Brain pericyte (primary cell): ENCODE data around the gene KCNK13.
"Not testable (repeated sequence)": the region's sequence is repeated elsewhere in the genome, so short reads cannot be mapped to it uniquely, and the experiment has no call there.

ENCODE experiments used
- DNase-seq: peaks from one replicate; pipeline ENCODE4 v3.0.0-alpha.2; 2012; ENCODE audit warnings: low read depth, low spot score

Gene KCNK13

GRCh38 chr14:90061685-90062126 lies at the start of gene KCNK13:
Gene KCNK13, plus strand, starts transcription at chr14:90061994. Its CDS starts 212 bp downstream, at chr14:90062206.
- DNase-seq = no peak

GRCh38 chr14:90017371-90017770 lies 44.4 kb upstream of the KCNK13 start:
- DNase-seq = no peak

DNA sequence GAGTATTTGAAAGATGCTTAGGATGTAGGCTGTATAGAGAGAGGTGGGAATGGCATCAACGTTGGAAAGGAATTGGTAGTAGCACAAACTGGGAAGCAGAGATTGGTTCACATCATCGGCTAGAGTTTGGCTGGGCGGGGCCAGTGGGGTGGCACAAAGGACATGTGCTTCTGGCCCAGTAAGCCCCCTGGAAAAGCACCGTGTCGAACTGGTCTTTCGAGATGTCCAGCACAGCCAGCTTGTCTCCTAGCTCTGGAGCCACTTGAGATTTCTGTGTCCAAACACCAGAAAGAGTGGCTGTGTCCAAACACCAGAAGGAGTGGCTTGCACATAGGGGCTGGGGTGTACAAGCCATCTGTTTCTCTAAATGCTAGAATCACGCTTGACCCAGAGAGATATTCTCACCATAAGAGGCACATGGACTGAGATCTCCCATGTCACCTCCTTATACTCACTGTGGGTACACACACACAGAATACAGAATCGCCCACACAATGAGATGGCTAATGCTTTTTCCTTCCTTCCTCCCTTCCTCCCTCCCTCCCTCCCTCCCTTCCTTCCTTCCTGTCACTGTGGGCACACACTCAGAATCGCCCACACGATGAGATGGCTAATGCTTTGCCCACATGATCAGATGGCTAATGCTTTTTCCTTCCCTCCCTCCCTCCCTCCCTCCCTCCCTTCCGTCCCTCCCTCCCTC lies 41.8 kb upstream of the KCNK13 start:
- no peak for DNase-seq

DNA sequence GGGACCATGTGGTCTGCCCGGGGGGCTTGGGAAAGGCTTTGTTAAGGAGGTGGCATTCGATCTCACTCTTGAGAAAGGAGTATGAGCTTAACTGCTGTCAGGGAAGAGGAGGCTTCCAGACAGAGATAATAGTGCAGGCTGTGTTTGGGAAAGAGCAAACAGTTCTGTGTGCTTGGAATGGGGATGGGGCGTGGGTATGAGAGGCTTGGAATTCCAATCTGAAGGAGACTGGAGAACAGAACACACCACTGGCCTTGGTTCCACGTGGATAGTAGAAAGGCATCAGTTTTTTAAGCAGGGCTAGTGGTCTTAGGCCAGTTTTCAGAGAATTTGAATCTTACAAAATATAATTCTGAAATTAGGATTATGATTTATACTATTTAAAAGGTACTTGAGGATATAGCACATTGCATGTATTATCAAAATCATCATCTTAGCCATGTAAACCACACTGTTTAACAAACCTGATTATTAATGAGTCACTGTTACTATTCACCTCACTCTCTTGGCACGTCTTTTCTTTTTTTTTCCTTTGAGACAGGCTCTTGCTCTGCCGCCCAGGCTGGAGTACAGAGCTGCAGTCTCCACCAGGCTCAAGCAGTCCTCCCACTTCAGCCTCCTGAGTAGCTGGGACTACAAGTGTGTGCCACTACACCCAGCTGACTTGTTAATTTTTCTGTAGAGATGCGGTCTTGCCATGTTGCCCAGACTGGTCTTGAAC lies 38.5 kb upstream of the KCNK13 start:
- no peak for DNase-seq

DNA sequence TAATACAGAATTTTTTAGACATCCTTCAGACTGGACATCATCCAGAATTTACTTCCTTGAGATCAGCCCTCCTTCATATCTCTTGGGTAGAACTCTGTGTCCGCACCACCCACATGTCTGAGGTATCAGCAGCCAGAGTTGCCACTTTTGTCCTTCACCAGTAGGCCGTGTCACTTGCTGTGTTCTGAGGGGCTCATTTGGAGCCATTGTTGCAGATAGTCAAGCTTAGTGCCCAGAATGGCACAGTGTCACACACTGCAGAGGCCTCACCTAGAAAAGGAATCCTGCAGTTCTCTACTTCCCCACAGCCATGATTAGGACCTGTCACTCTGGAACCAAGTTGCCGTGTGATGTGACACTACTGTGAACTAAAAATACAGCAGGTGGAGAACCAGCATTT lies 36.9 kb upstream of the KCNK13 start:
- no peak for DNase-seq

DNA sequence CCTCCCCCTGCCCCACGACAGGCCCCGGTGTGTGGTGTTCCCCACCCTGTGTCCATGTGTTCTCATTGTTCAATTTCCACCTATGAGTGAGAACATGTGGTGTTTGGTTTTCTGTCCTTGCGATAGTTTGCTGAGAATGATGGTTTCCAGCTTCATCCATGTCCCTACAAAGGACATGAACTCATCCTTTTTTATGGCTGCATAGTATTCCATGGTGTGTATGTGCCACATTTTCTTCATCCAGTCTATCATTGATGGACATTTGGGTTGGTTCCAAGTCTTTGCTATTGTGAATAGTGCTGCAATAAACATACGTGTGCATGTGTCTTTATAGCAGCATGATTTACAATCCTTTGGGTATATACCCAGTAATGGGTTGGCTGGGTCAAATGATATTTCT lies 35.2 kb upstream of the KCNK13 start:
- not testable (repeated sequence) for DNase-seq

DNA sequence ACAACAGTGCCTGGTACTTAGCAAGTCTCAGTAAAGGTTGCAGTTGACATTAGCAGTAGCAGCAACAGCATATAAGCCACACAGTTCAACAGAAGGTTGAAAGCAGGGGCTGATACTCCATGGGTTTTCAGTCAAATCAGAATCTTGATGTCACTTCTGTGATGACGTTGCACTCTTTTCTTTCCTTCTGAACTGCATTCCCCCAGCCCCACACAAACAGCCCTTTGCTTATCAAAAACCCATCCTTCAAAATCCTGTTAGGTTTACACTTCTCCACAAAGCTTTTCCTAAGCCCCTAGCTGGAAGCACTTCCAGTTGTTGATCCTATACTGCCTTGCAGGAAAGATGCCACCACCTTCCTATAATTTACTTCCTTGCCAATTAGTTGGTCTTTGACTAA lies 34.0 kb upstream of the KCNK13 start:
- DNase-seq = no peak

- DNase-seq = no peak
Observed at GRCh38 chr14:90034156-90034555, 27.6 kb upstream of the KCNK13 start.

DNA sequence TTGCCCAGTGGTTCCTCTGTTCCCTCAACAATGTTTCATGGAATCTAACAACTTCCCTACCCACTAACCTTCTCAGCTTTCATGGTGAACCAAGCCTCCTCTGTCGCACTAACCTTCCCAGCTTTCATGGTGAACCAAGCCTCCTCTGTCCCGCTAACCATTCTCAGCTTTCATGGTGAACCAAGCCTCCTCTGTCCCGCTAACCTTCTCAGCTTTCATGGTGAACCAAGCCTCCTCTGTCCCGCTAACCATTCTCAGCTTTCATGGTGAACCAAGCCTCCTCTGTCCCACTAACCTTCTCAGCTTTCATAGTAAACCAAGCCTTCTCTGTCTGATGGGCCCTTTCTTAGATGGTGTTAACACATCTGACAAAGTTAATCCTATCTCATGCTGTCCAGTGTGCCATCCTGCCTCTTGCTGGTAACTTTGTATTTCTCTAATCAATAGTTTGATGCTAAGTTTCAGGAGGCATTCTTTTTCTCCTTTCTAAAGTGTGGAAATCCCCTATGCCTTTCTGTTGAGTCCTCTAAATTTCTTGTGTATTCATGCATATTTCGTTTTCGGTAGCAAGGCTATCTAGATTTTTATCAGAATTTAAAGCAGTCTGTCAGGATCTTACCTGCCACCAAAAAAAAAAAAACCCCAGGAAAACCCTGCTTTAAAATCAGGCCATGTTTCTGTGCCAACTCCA lies 26.8 kb upstream of the KCNK13 start:
- no peak for DNase-seq

- DNase-seq = no peak
Observed at GRCh38 chr14:90039253-90040010, 22.4 kb upstream of the KCNK13 start.

DNA sequence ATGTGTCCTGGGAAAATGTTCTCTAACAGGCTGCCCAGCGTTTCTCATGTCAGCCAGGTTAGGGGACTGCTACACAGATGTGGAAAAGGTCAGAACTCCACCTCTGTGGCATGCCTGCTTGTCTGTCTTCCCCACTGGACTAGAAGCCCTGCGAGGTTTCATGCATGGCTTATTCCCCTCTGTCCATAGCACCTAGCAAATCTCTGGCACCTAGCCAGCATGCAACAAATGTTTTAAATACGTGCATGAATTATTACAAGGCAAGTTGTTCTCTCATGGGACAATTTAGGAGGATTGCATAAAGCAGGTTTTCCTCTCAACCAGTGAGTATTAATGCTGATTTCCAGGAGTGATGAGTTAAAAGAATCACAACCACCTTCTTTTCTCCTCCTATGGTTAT lies 21.4 kb upstream of the KCNK13 start:
- DNase-seq = no peak

DNA sequence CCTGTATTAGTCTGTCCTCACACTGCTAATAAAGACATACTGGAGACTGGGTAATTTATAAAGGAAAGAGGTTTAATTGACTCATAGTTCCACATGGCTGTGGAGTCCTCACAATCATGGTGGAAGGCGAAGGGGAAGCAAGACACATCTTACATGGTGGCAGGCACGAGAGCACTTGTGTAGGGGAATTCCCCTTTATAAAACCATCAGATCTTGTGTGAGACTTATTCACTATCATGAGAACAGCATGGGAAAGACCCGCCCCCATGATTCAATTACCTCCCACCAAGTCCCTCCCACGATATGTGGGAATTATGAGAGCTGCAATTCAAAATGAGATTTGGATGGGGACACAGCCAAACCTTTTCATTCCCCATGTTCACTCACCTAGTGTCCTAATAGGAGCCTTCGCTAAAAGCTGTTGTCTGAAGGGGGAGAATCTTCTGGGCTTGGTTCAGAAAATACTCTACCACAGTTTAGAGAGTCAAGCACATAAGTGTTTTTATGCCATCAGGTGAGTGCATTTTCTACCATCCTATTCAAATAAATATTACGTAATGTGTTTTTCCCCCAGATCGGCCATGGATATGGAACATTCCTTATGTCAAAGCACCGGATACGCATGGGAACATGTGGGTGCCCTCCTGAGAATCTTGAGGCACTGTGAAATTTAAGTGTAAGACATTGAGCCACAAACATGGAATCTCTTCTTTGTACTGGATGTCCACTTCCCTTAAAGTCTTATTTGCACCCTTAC lies 19.1 kb upstream of the KCNK13 start:
- DNase-seq = no peak

GRCh38 chr14:90045616-90046015 lies 16.2 kb upstream of the KCNK13 start:
- no peak for DNase-seq

DNA sequence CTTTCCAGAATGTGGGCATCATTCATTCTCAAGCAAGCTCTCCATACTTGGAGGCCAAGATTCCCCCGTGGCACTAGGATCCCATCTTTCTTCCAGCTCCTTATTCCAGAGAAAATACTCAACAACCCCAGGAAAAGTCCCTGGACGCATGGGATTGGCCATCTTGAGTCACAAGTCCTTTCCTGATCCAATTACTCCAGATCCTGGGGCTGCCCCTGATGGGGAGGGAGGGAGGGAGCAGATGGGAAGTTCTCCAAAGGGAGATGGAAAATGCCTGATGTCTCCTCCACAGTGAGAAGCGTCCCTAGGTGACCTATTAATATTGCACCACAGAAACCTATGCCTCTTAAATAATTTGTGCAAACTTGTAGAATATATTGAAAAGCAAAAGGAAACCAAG lies 12.4 kb upstream of the KCNK13 start:
- no peak for DNase-seq

DNA sequence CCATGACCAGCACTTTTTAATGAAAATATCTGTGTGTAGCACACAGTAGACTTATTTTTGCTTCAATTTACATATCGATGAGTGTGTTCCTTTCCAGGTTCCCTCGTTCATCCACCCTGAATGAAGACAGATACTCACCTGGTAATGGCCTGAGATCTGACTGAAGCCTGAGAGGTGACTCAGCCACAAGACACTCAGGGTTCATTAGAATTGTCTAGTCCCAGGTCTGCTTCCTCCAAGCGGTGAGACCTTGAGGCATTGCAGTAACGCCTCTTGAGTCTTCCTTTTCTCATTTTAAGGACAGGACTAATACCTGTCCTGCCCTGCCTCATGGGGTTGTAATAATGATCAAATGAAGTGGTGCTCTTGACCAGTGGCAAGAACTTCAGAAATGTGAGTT lies 11.5 kb upstream of the KCNK13 start:
- no peak for DNase-seq

DNA sequence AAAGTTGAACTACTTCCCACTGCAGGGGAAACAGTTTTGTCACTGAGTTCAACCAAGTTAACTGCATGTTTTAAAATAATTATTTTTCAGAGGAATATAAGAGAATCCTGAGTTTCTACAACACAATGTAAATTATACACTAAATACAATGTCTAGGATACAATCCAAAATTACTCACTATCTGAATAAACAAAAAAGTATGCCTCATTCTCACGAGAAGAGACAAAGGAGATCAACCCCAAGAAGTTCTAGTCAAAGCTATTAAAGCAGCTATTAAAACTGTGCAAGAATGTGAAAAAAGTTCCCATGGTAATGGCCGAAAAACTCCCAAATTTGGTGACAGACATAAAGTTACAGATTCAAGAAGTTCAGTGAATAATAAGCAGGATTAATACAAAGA lies 8.8 kb upstream of the KCNK13 start:
- no peak for DNase-seq

DNA sequence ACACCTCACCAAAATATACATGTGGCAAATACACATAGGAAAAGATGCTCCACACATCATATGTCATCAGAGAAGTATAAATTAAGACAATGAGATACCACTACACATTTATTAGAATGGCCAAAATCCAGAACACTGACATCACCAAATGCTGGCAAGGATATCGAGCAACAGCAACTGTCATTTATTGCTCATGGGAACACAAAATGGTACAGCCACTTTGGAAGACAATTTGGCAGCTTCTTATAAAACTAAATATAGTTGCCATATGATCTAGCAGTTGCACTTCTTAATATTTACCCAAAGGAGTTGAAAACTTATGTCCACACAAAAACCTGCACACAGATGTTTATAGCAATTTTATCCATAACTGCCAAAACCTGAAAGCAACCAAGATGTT lies 7.0 kb upstream of the KCNK13 start:
- DNase-seq = no peak

GRCh38 chr14:90056826-90057225 lies 5.0 kb upstream of the KCNK13 start:
- no peak for DNase-seq

DNA sequence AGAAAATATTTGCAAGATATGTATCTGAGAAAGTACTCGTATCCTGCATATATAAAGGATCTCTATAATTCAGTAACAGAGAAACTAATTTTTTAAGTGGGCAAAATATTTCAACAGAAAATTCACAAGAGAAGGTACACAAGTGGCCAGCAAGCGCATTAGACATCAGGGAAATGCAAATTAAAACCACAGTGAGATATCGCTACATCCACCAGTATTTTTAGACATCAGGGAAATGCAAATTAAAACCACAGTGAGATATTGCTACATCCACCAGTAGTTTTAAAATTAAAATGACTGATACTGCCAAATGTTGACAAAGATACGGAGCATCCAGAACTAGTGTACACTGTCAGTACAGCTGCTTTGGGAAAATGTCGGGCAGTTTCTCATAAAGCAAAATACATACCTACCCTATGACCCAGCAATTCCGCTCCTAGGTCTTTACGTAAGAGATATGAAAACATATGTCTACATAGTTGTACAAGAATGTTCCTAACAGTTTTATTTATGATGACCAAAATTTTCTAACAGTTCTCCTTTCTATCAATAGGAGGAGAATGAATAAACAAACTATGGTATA lies 2.8 kb upstream of the KCNK13 start:
- no peak for DNase-seq

DNA sequence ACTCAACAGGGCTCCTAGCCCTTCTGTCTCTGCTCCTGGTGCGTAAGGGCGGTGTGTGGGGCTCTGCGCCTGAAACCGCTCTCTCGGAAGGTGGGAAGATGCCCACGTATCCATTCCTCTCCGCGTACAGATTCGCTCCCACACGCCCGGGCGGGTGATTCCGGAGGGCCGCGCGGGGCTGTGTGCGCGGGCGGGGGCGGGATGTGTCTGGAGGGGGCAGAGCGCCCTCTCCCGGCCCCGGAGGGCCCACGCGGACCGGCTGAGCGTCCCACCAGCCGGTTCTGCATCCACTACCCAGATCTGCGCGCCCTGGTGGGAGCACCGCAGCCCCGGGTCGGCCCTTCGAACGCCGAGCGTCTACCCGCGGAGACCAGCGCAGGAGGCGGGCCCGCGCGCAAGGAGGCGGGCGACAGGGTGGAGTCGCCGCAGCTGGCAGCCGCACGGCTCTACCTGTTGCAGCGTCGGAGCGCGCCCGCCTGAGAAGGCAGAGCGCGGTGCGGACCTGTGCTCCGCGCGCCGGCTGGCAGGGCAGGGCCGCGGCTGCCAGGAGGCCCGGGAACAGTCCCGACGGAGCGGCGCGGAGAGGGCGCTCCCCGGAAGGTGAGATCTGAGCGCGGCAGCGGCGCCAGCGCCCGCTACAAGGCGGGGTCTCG lies 1.4 kb upstream of the KCNK13 start:
- DNase-seq = no peak
